Keratinocyte (primary cell): Measurements from ENCODE around the gene KNCN. TPM values are rescaled to one million over a fixed set of nuclear protein-coding genes. Genes with fewer than 3 reads are reported as not detected.

Experiments used
- DNase-seq: peaks from one replicate; pipeline ENCODE4 v3.0.0-alpha.2; 2011; ENCODE audit warnings: low read depth, missing footprints, low spot score
- FAIRE-seq: peaks from 2 replicates; lab custom pipeline; 2011; peaks lifted over from hg19 to GRCh38; lab: Jason Lieb, UNC
- H2AFZ ChIP-seq: 2 replicates; pipeline ENCODE4 v1.6.0; 2012; ENCODE audit warnings: low read length, control low read depth, inconsistent platforms; ENCODE audit not compliant: control insufficient read depth
- H3K27ac ChIP-seq: 2 replicates; pipeline ENCODE4 v1.5.1; 2011; ENCODE audit warnings: low read length; ENCODE audit not compliant: control insufficient read depth, insufficient read depth
- H3K27me3 ChIP-seq: 3 replicates; pipeline ENCODE4 v1.6.0; 2011; ENCODE audit warnings: low read length; ENCODE audit not compliant: control insufficient read depth, insufficient read depth; ENCODE audit errors: extremely low read depth
- H3K36me3 ChIP-seq, 2 experiments: 2 replicates in 1 of 2; 3 replicates in 1 of 2; pipeline ENCODE4 v1.5.1; 2011; ENCODE audit warnings: low read length in 2 of 2, mild to moderate bottlenecking in 1 of 2; ENCODE audit not compliant: control insufficient read depth in 2 of 2, insufficient read depth in 2 of 2; ENCODE audit errors: extremely low read depth in 1 of 2
- H3K4me1 ChIP-seq: 3 replicates; pipeline ENCODE4 v1.5.1; 2011; ENCODE audit warnings: low read length; ENCODE audit not compliant: control insufficient read depth, insufficient read depth; ENCODE audit errors: extremely low read depth
- H3K4me2 ChIP-seq: 3 replicates; pipeline ENCODE4 v1.6.0; 2011; ENCODE audit warnings: low read depth, low read length; ENCODE audit not compliant: control insufficient read depth, insufficient read depth; ENCODE audit errors: extremely low read depth
- H3K4me3 ChIP-seq, 3 experiments: fragments of 200-600 bp in 1 of 3; sonication (generic) in 1 of 3; 2 replicates in 2 of 3; 3 replicates in 1 of 3; pipeline ENCODE4 v1.5.1; 2011 to 2016; ENCODE audit warnings: low read length in 3 of 3, mild to moderate bottlenecking in 3 of 3, control low read depth in 2 of 3, inconsistent platforms in 1 of 3, low read depth in 1 of 3, mixed read lengths in 1 of 3, mixed run types in 1 of 3, moderate library complexity in 1 of 3; ENCODE audit not compliant: control insufficient read depth in 2 of 3, insufficient read depth in 2 of 3; ENCODE audit errors: extremely low read depth in 1 of 3
- H3K79me2 ChIP-seq: 2 replicates; pipeline ENCODE4 v1.6.0; 2012; ENCODE audit warnings: low read length; ENCODE audit not compliant: control insufficient read depth, insufficient read depth
- H3K9ac ChIP-seq: 3 replicates; pipeline ENCODE4 v1.6.0; 2011; ENCODE audit warnings: low read length; ENCODE audit not compliant: control insufficient read depth, insufficient read depth; ENCODE audit errors: extremely low read depth
- H3K9me1 ChIP-seq: 3 replicates; pipeline ENCODE4 v1.6.0; 2011; ENCODE audit warnings: low read length; ENCODE audit not compliant: control insufficient read depth, insufficient read depth; ENCODE audit errors: extremely low read depth
- H3K9me3 ChIP-seq: 2 replicates; pipeline ENCODE4 v1.5.1; 2012; ENCODE audit warnings: low read depth, low read length; ENCODE audit not compliant: control insufficient read depth
- H4K20me1 ChIP-seq: 3 replicates; pipeline ENCODE4 v1.6.0; 2011; ENCODE audit warnings: low read length; ENCODE audit not compliant: control insufficient read depth, insufficient read depth; ENCODE audit errors: extremely low read depth
- EZH2 ChIP-seq: IDR thresholded peaks from one replicate; pipeline ENCODE4 v1.6.1; 2012; ENCODE audit warnings: inconsistent platforms, mild to moderate bottlenecking, low read length, moderate library complexity
- dilution Hi-C: fragments of 300-500 bp; cut with MboI; formaldehyde crosslinking; loops from one replicate; pipeline ENCODE4 v1.7.0; 2020; ENCODE audit warnings: low sequenced_read_pairs; ENCODE audit not compliant: extremely low pct_ligation_motif_present
- polyA plus RNA-seq, 5 experiments: library from polyadenylated mRNA; depleted of rRNA in 3 of 5; stranded (reverse) in 3 of 5; stranded (forward) in 1 of 5; unstranded in 1 of 5; fragments of >200 nt; gene quantifications; 1 replicate in 1 of 5; 2 replicates in 3 of 5; 3 replicates in 1 of 5; pipeline versions ENCODE4 v1.2.1 to v1.2.3, GENCODE V29; 2011 to 2012; ENCODE audit warnings: missing spikeins in 2 of 5, low read depth in 1 of 5, low replicate concordance in 1 of 5
- TF ChIP-seq, protein P1 (sequence below), 3 experiments: IDR thresholded peaks in 1 of 3; conservative IDR thresholded peaks in 1 of 3; optimal IDR thresholded peaks in 1 of 3; 2 replicates in 2 of 3; 3 replicates in 1 of 3; pipeline versions ENCODE3 to v1.5.1; 2011; ENCODE audit warnings: low read length in 3 of 3, mild to moderate bottlenecking in 3 of 3, moderate library complexity in 2 of 3, control low read depth in 1 of 3, inconsistent platforms in 1 of 3; ENCODE audit not compliant: insufficient read depth in 2 of 3; ENCODE audit errors: extremely low read depth in 1 of 3

The KNCN gene
- polyA plus RNA-seq, 1 donor (not counting 4 experiments of a cell fraction or from before 2014, with no cell fraction given) = not detected

GRCh38 chr1:46532095-46532494, 19.4 kb downstream of the KNCN start:
- Histone ChIP-seq H3K27ac (no peak overlapping the region), H3K36me3 (no peaks in the 10 kb centered on the region), H2AFZ (no peak overlapping the region), H3K9me3 (no peaks in the 10 kb centered on the region), H3K27me3 (peaks cover 26% of the 10 kb centered on the region), H4K20me1 (no peaks in the 10 kb centered on the region), H3K9me1 (no peaks in the 10 kb centered on the region), H3K4me1 (peaks cover 5% of the 10 kb centered on the region), H3K4me2 (no peak overlapping the region), H3K4me3 (no peak overlapping the region), H3K9ac (no peak overlapping the region), H3K79me2 (no peaks in the 10 kb centered on the region)
- DNase-seq (no peak), FAIRE-seq (no peak)
- TF ChIP-seq, protein P1, sequence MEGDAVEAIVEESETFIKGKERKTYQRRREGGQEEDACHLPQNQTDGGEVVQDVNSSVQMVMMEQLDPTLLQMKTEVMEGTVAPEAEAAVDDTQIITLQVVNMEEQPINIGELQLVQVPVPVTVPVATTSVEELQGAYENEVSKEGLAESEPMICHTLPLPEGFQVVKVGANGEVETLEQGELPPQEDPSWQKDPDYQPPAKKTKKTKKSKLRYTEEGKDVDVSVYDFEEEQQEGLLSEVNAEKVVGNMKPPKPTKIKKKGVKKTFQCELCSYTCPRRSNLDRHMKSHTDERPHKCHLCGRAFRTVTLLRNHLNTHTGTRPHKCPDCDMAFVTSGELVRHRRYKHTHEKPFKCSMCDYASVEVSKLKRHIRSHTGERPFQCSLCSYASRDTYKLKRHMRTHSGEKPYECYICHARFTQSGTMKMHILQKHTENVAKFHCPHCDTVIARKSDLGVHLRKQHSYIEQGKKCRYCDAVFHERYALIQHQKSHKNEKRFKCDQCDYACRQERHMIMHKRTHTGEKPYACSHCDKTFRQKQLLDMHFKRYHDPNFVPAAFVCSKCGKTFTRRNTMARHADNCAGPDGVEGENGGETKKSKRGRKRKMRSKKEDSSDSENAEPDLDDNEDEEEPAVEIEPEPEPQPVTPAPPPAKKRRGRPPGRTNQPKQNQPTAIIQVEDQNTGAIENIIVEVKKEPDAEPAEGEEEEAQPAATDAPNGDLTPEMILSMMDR (optimal IDR thresholded peaks at IDR 0.05 in 1 of 3, IDR thresholded peaks at IDR 0.05 in 1 of 3, conservative IDR thresholded peaks at IDR 0.05 in 1 of 3; ENCODE audit: extremely low read depth in 1 of 3, insufficient read depth in 2 of 3, low read length in 3 of 3) = no peak
- no peak for TF ChIP-seq EZH2
- dilution Hi-C loops = no loop called here

- H2AFZ ChIP-seq = no peak overlapping the region
- no peak for FAIRE-seq
- H3K9ac ChIP-seq = no peak overlapping the region
- H4K20me1 ChIP-seq = no peaks in the 10 kb centered on the region
- H3K9me3 ChIP-seq = no peaks in the 10 kb centered on the region
- no peak overlapping the region for H3K4me2 ChIP-seq
- peaks cover 5% of the 10 kb centered on the region for H3K4me1 ChIP-seq
- no peak overlapping the region for H3K4me3 ChIP-seq
- no peaks in the 10 kb centered on the region for H3K9me1 ChIP-seq
- H3K27ac ChIP-seq = no peak overlapping the region
- dilution Hi-C loops = no loop called here
- H3K36me3 ChIP-seq = no peaks in the 10 kb centered on the region
- no peaks in the 10 kb centered on the region for H3K79me2 ChIP-seq
- H3K27me3 ChIP-seq = peaks cover 26% of the 10 kb centered on the region
- TF ChIP-seq, protein P1 (optimal IDR thresholded peaks at IDR 0.05 in 1 of 3, IDR thresholded peaks at IDR 0.05 in 1 of 3, conservative IDR thresholded peaks at IDR 0.05 in 1 of 3; ENCODE audit: extremely low read depth in 1 of 3, insufficient read depth in 2 of 3, low read length in 3 of 3) = peak; percentile 39 to 52 (median 48)
- TF ChIP-seq EZH2 = no peak
- DNase-seq = no peak
Observed at GRCh38 chr1:46530791-46531409, 20.5 kb downstream of the KNCN start.
